Rectal smooth muscle tissue (tissue), 1 donor: ENCODE results near the gene ODAD4.

Experiments
- H3K27ac ChIP-seq: one replicate; pipeline ENCODE4 v1.7.0; 2013; ENCODE audit warnings: low read depth, low read length, inconsistent platforms
- H3K27me3 ChIP-seq: one replicate; pipeline ENCODE4 v1.7.0; 2013; ENCODE audit warnings: low read length; ENCODE audit not compliant: control insufficient read depth, insufficient read depth
- H3K36me3 ChIP-seq: one replicate; pipeline ENCODE4 v1.7.0; 2013; ENCODE audit warnings: low read length; ENCODE audit not compliant: control insufficient read depth, insufficient read depth
- H3K4me1 ChIP-seq: one replicate; pipeline ENCODE4 v1.7.0; 2013; ENCODE audit warnings: low read length; ENCODE audit not compliant: control insufficient read depth, insufficient read depth
- H3K4me3 ChIP-seq: one replicate; pipeline ENCODE4 v1.7.0; 2013; ENCODE audit warnings: low read length
- H3K9ac ChIP-seq: one replicate; pipeline ENCODE4 v1.7.0; 2013; ENCODE audit warnings: low read length

The ODAD4 gene

GRCh38 chr17:41935641-41936040 is 5.2 kb downstream of the ODAD4 start:
- peaks cover 3% of the 10 kb centered on the region for H3K36me3 ChIP-seq
- no peaks in the 10 kb centered on the region for H3K27me3 ChIP-seq
- H3K4me3 ChIP-seq = no peak overlapping the region
- H3K9ac ChIP-seq = no peak overlapping the region
- no peak overlapping the region for H3K27ac ChIP-seq
- H3K4me1 ChIP-seq = no peaks in the 10 kb centered on the region

- Histone ChIP-seq H3K27me3 (no peaks in the 10 kb centered on the region), H3K4me1 (no peaks in the 10 kb centered on the region), H3K36me3 (peaks cover 3% of the 10 kb centered on the region), H3K9ac (no peak overlapping the region), H3K4me3 (no peak overlapping the region), H3K27ac (no peak overlapping the region)
Measured at GRCh38 chr17:41937970-41938954, 7.8 kb downstream of the ODAD4 start.

- H3K9ac ChIP-seq = no peak overlapping the region
- no peaks in the 10 kb centered on the region for H3K4me1 ChIP-seq
- no peak overlapping the region for H3K27ac ChIP-seq
- H3K27me3 ChIP-seq = no peaks in the 10 kb centered on the region
- H3K4me3 ChIP-seq = no peak overlapping the region
- H3K36me3 ChIP-seq = peaks cover 3% of the 10 kb centered on the region
Measured at GRCh38 chr17:41939044-41939692, 8.8 kb downstream of the ODAD4 start.

- no peak overlapping the region for H3K4me3 ChIP-seq
- no peak overlapping the region for H3K9ac ChIP-seq
- H3K36me3 ChIP-seq = peaks cover 3% of the 10 kb centered on the region
- H3K4me1 ChIP-seq = no peaks in the 10 kb centered on the region
- H3K27me3 ChIP-seq = no peaks in the 10 kb centered on the region
- H3K27ac ChIP-seq = no peak overlapping the region
Measured at GRCh38 chr17:41939693-41940090, 9.3 kb downstream of the ODAD4 start.

GRCh38 chr17:41941168-41941567 is 10.8 kb downstream of the ODAD4 start:
- no peaks in the 10 kb centered on the region for H3K36me3 ChIP-seq
- H3K9ac ChIP-seq = no peak overlapping the region
- H3K4me1 ChIP-seq = no peaks in the 10 kb centered on the region
- H3K27me3 ChIP-seq = no peaks in the 10 kb centered on the region
- no peak overlapping the region for H3K27ac ChIP-seq
- H3K4me3 ChIP-seq = no peak overlapping the region

- Histone ChIP-seq H3K27ac (no peak overlapping the region), H3K27me3 (no peaks in the 10 kb centered on the region), H3K4me1 (no peaks in the 10 kb centered on the region), H3K4me3 (no peak overlapping the region), H3K36me3 (no peaks in the 10 kb centered on the region), H3K9ac (no peak overlapping the region)
Measured at GRCh38 chr17:41942626-41943373, 12.4 kb downstream of the ODAD4 start.

- Histone ChIP-seq H3K27me3 (no peaks in the 10 kb centered on the region), H3K4me1 (no peaks in the 10 kb centered on the region), H3K27ac (no peak overlapping the region), H3K36me3 (no peaks in the 10 kb centered on the region), H3K9ac (no peak overlapping the region), H3K4me3 (no peak overlapping the region)
Measured at GRCh38 chr17:41943492-41943891, 13.1 kb downstream of the ODAD4 start.

- no peak overlapping the region for H3K27ac ChIP-seq
- H3K4me1 ChIP-seq = no peaks in the 10 kb centered on the region
- no peaks in the 10 kb centered on the region for H3K36me3 ChIP-seq
- no peak overlapping the region for H3K4me3 ChIP-seq
- no peak overlapping the region for H3K9ac ChIP-seq
- no peaks in the 10 kb centered on the region for H3K27me3 ChIP-seq
Measured at GRCh38 chr17:41944943-41945342, 14.5 kb downstream of the ODAD4 start.

GRCh38 chr17:41948762-41949460 is 18.5 kb downstream of the ODAD4 start:
- Histone ChIP-seq H3K36me3 (no peaks in the 10 kb centered on the region), H3K27ac (no peak overlapping the region), H3K27me3 (no peaks in the 10 kb centered on the region), H3K9ac (no peak overlapping the region), H3K4me1 (no peaks in the 10 kb centered on the region), H3K4me3 (no peak overlapping the region)

- no peak overlapping the region for H3K4me3 ChIP-seq
- no peaks in the 10 kb centered on the region for H3K4me1 ChIP-seq
- no peak overlapping the region for H3K27ac ChIP-seq
- no peak overlapping the region for H3K9ac ChIP-seq
- no peaks in the 10 kb centered on the region for H3K36me3 ChIP-seq
- H3K27me3 ChIP-seq = no peaks in the 10 kb centered on the region
Measured at GRCh38 chr17:41956522-41956921, 26.1 kb downstream of the ODAD4 start.

- Histone ChIP-seq H3K4me1 (no peaks in the 10 kb centered on the region), H3K27ac (no peak overlapping the region), H3K27me3 (no peaks in the 10 kb centered on the region), H3K36me3 (no peaks in the 10 kb centered on the region), H3K4me3 (no peak overlapping the region), H3K9ac (no peak overlapping the region)
Measured at GRCh38 chr17:41957031-41957868, 26.8 kb downstream of the ODAD4 start.
